ENCODE measurements around the gene TOMM22.

Gene TOMM22

DNA sequence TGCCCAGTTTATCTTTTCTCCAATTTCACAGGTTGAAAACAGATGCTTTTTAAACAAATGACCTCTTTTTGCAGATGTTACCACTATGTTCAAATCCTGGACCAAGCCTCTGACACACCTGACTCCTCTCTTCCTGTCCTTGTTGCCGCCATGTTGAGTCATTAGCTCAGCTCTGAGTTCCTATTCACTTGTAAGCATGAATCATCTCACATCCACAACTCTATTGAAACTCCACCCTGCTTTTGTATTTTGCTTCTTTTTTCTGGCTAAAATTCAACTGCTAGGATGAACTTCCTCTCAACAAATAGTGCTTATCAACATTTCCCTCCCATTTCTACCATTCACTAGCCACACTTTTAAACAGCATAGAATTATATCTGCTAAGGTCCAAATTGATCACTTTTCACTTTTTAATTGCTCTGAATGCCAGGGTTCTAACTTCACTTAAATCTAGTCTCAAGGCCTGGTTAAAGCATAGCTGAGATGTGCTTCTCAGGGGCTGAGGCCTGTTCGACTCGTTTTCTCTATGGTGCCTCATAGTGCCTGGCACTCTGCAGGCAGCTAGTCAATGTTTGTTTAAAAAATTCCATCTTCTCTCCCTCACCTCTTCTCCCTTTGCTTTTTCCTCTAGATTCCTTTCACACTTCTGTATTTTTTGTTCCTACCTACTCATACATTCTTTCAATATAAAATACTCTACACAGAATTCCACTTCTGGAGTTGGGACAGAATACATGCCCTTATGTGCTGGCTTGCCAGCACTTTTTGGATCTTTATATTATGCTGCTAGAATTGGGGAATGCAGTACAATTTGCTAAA lies 15.1 kb downstream of the TOMM22 start:
- peak in 1 of 5 experiments; percentile 70 for DNase-seq

DNA sequence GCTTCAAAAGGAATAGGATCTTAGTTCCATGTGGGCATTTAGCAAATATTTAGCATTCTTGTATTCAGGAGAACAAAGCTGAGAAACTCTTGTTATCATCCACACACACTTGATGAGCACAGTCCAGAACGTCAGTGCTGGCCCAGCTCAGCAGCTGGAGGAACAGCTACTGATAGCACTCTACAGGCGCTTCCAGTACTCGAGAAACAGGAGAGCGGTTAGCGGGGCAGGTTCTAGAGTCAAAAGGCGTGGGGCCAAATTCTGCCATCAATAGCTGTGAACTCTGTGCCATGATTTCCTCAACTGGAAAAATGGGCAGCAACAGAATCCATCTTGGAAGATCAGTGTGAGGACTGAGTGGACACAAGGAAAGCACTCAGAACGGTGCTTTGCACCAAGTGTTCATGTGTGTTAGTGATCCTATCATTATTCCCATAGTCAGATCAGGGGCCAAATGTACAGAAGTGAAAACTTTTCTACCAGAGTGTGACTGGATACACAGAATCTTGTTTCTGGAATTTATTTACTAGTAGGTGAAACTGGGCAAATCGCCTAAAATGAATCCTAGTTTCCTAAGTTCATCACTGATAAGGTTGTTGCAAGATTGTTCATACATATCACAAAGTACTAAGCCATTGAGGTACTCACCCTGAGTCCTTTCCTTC lies 15.8 kb downstream of the TOMM22 start:
- peak in 1 of 5 experiments; percentile 13 for DNase-seq

DNA sequence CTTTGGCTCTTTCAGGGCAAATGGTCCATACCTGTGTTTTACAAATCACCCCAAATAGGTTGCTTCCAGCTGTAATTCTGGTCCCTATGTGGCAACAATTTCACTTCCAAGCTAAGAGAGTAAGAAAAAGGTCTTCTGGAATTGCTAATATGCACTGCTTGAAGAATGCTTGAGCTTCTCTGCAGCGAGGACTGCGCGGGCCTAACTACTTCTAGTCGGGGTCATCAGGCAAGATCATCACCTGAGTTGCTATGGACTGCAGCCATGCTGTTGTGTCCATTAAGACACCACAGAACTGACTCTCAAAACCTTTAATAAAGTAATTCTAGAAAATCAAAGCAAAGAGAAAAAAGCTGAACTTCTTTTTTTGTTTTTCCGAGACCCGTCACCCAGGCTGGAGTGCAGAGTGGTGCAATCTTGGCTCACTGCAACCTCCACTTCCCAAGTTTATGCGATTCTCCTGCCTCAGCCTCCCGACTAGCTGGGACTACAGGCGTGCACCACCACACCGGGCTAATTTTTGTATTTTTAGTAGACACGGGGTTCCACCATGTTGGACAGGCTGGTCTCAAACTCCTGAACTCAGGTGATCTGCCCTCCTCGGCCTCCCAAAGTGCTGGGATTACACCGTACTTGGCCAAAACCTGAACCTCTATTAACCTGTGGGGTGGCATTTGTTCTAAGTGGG lies 16.8 kb downstream of the TOMM22 start:
- DNase-seq, result no peak

DNA sequence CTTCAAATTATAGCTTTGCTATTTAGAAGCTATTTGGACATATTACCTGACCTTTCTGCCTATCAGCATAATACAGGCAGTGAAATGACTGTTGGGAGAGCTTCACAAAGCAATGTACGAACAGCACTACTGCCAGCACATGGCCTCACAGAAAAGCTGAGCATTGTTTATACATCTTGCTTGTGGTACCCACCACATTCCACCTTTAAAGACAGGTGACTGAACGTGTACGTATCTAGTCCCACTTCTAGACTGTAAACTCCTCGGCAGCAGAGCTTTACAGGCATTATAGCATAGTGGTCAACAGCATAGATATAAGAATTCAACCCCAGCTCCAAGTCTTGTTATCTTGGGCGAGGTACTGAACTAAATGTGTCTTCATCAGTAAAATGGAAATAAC lies 17.4 kb downstream of the TOMM22 start:
- DNase-seq, result peak in 1 of 5 experiments; percentile 13

DNA sequence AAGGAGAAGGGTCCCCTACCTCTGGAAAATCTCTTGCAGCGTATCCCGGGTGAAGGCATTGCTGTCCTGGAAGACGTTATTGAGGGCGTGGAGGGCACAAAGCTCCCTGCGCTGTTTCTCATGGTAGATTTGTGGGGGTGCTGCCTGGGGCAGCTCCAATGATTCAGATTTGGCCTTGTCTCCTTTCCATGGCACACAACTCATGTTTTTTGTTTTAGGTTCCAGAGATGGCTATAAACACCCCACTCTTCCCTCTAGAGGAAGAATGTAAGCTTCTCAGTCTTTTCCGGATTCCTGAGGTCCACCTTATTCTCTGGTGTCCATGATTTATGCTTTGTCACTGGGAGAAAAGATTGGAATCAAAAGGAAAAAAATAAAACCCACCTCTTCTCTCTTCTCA lies 18.0 kb downstream of the TOMM22 start:
- no peak for DNase-seq

DNA sequence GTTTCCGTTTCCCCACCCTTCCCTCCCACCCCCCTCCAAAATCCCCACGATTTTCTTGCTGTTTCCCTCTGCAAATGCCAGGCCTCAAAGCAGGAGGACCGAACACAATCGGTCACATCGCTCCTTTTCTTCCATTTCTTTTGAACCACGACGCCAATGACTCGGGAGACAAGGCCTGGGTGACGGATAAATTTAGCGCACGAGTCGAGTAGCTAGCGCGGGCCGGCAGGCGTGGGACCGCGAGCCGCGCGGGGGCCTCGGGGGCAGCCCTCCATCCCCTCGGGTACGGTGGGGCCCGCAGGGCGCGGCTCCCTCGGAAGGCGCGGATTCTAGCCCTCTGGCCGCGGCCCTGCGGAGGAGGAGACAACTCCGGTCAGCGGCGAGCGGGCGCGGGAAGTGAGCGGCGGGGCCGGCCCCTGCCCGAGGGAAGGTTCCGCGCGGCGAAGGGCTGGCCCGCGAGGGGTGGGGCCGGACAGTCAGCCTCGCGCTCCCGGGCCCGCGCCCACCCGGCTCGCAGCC lies 18.6 kb downstream of the TOMM22 start:
- DNase-seq, result peak in 1 of 5 experiments; percentile 60

DNA sequence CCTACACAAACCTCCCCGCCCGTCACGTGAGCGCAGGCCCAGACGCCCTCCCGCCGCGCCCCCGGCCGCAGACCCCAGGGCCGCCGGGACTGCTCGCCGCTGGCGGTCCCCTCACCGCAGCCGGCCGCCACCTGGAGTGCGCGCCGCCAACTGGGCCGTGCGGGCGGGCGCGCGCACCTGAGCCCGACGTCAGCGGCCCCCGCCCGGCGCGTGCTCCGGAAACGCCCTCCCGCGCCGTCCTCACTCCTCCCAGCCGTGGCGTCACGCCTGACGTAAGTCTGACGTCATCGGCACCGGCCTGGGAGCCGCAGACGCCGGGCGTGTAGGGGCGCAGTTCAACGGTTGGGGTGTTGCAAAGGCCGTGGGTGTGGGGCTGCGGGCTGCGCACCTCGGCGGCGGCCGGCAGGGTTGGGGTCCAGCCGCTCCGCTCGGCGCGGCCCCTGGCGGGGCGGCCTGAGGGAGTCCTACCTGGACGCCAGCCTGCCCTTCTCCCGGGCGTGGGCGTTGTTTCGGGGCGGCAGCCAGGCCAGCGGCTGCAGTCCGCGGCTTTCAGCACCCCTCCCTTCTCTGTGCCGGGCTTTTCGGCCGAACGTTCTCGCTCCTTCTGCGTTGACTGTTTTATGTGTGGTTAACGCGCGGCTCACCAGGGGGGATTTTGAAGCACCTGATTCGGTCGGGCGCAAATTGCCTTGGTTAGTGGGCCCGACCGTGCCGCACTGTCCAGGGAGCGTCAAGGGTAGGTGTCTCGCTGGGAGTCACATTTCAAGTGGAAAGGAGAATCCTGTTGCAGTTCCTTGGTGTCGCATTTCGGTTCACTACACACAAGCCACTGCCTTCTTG lies 19.3 kb downstream of the TOMM22 start, which contains the start of gene JOSD1:
Gene JOSD1 (minus strand): TSS at position 155 of the 840 bp plus-strand sequence. CDS start 956 bp downstream, outside the sequence.
- peak; percentile 94 to 99 (median 97) for DNase-seq

DNA sequence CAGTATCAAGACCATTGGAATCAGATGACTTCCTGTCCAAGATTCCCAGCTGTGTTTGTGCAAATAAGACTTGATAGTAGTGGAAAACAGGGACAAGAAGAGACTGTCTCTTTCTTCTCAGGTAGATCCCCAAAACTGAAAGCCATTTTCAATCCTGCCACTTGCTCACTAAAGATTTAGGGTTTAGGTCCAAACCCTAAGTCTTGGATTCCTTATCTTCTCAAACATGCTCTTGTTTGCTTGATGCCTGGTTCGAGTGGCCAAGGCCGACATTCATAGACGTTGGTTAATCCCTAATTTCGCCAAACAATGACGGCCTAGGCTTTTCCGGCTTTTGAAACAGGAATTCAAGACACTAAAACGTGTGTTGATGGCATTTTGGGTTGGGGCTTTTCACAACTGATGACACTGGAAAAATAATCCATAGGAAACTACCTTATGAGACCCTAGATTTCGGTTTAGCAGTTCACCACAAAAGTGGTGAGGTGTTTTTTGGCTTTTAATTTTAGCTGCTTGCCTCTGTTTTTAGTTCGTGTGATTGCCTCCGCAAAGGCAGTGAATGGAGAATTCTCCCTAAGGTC lies 23.0 kb downstream of the TOMM22 start:
- DNase-seq, result no peak

DNA sequence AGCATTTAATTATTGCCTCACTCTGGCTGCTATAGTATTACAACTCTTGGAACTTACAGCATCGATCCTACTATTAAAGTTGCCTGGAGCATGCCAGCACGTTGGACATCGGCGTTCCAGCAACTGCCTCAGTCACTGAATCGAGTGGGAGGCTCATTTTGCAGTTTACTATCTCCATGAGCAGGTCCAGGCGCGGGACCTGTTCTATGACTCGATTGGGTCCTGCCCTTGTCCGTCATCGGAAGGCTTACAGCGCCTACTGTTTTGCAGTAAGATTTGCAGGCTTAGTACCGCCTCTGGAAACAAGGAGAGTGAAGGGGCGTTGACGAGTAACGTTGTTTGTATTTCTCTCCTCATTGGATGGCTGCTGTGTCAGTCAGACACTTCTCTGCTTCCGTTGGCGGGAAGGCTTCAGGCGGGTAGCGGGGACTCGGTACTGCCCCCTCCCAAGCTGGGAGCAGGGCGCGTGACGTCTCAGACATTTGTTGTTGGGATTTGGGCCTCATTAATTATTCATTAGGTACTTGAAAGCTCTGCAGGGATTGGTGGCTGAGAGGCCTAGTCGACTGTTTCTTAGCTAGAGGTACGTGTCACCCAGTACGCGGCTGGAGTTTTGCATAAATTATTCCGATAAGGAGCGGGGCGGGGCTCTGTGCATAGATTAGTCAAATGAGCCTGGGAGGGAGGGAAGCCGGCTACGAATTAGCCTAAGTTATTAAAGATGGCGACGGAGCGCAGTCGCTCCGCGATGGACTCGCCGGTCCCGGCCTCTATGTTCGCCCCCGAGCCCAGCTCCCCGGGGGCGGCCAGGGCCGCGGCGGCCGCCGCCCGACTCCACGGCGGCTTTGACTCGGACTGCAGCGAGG lies 23.7 kb downstream of the TOMM22 start, which contains the start of gene GTPBP1:
Gene GTPBP1 (plus strand): TSS at position 710 of the 866 bp plus-strand sequence. CDS start 12 bp downstream, at position 722.
- DNase-seq, result peak; percentile 83 to 100 (median 96)

DNA sequence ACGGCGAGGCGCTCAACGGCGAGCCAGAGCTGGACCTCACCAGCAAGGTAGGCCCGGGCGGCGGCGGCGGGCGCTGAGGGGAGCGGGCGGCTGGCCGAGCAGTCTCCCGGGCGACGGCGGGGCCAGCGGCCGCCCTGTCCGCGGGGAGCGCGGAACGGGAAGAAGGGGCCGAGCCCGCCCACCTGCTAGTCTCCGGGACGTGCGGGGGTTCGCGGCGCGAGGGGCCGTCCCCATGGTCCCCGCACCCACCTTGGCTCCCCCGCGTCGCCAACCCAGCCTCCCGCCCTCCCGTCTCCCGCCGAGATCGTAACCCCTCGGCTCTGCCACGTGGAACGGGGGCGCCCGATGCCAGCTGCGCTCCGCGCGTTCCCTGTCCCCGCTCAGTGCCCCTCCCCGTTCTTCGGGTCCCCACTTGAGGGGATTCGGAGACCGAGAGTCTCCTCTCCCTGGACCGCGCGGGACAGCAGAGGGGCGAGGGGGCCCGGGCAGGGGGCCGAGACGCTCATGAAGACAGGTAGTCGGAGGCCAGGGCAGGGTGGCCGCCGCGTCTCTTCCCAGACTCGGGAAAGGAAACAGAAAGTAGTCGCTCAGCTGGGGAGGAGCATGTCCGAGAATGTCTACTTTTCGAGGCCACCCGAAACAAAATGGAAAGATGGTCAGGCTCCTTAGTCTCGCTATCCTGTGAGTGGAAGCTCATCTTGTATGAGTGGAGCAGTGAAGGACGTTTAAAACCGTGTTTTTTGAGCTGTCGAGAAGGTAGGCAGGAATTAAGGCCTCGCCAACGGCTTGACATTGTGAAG lies 24.5 kb downstream of the TOMM22 start:
- DNase-seq, result peak in 3 of 5 experiments; percentile 14 to 33 (median 23)

DNA sequence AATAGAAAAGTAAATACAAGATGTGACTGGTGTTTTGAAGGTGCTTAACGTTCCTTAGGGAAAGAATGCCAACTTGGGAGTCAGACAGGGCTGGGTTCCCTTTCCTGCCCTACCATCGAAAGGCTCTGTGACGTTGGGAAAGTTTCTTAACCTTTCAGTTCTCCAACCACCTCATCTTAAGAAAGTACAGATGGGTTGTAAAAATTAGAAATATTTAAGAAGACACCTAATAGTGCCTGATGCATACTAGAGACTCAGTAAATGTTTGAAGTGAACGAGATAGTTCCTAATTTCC lies 25.1 kb downstream of the TOMM22 start:
- DNase-seq, result no peak

DNA sequence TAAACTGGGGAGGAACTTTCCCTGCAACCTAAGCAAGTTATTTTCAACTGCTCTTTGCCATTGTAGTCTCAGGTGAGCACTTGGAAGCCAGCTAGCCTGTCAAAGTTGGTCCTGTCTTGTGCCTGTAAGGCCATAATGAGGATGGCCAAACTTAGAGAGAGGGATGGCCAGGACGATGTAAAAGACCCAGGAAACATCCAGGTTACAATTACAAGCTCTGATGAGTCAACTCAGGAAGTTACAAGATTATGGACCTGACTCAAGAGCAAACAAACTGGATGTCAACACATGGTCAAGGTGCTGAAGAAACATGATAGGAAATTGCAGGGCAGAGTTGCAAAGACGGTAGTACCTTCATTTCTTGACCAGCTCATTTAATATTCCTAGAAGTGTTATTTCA lies 25.6 kb downstream of the TOMM22 start:
- no peak for DNase-seq

DNA sequence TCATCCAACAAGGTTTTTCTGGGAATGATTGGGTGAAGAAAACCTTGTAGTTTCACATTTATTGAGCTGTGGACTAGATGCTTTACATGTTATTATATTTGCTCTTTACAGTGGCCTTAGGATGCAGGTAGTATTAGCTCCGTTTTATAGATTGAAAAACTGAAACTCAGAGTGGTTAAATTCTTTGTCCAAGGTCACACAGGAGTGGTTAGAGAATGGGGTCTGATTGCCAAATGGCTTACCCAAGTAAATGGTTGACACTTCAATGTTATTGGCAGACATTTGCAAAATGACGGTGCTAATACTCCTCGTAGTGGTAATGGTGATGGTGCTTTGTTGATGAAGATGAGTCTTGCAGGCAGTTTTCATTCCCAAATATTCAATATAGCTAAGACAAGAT lies 26.2 kb downstream of the TOMM22 start:
- no peak for DNase-seq

DNA sequence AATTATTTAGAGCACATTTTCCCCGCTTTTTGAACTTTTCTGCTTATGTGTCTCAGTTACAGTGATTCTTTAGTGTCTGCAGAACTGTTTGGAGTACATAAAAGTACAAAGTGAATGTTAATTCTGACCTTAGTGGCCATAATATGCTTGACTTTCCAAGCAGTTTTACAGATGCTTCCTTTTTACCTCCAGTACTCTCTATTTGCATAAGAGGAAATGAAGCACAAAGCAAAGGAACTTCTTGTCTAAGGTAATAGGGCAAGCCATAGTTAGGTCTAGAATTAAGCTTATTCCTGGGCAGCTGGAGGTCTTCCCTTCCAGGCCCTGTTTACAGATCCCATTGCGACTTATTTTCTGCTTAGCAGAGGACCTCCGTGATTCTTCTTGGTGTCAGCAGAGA lies 27.5 kb downstream of the TOMM22 start:
- no peak for DNase-seq

DNA sequence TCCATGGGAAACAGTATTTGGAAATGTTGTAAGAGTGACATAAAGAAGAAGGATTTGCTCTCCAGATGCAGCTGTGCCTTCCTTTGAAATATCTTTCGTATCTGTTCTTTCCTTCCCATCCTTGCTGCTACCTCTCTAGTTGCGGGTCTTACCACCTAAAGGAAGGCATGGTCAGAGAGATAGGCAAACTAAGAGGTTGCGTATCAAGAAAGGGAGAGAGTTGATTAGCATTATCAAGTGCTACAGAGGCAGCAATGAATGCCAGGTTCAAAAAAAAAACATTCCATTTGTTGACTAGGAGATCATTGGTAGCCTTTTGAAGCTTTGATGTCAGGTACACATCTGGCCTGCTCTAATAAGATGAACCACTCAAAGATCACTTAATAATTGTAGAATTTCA lies 28.6 kb downstream of the TOMM22 start:
- DNase-seq, result no peak

DNA sequence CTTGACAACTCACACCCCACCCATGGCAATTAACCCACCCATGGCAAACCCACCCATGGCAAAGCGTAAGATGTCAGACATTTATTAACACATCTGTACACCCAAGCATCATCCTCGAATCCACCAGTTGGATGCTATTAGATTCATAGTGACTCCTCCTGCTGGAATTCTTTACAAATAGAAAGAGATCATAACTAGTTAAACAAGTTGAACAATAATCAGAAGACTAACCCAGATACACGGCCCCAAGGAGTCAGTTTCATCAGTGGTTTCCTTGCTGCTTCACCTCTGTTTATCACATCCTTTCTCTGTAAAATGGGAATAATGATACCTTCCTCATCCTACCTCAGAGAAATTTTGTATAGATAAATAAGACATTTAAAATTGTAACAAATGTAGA lies 29.1 kb downstream of the TOMM22 start:
- no peak for DNase-seq

DNA sequence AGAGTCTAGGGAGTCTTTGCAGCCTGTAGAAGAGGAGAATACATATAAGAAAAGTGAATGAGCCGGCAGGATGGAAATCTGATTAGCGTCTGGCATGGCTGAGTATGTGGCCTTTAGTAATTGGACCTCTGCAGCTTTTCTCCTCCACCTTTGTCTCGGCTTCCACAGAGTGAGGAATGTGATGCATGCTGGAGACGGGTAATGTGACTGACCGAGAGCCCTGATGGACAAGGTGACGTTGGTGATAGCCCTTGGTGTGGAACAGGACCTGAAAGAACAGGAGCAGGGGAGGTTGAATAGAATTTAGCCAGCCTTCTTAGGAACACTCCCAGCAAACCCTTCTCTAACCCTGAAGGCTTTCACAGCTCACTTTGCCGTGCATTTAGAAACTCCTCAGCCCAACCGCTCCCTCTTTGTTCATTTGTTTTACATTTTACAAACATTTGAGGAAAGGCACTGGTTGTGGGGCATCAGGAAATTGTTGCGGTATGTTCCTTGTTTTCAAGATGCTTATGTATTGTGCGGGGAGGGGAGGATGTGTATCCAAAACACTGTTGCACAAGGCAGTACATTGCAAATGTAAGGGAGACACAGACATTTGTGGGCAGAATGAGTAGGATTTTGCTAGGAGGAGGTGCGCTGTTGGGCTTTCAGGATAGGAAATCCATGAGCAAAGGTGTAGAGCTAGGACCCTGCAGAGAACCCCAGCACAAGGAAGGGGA lies 30.9 kb downstream of the TOMM22 start:
- no peak for DNase-seq

DNA sequence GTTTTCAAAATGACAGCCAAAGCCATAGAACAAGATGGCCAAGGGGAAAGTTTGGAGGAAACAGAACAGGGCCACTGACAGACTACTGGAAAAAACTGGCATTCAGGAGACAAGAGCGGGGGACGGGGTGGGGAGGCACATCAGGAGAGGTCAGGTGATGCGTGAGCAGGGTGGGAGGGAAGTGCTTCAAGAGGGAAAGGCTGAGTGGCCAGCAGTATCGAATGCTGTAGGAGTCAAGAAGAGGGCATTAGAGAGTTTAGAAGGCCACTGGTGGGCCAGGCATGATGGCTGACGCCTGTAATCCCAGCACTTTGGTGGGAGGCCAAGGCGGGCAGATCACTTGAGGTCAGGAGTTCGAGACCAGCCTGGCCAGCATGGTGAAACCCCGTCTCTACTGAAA lies 32.2 kb downstream of the TOMM22 start:
- no peak for DNase-seq

DNA sequence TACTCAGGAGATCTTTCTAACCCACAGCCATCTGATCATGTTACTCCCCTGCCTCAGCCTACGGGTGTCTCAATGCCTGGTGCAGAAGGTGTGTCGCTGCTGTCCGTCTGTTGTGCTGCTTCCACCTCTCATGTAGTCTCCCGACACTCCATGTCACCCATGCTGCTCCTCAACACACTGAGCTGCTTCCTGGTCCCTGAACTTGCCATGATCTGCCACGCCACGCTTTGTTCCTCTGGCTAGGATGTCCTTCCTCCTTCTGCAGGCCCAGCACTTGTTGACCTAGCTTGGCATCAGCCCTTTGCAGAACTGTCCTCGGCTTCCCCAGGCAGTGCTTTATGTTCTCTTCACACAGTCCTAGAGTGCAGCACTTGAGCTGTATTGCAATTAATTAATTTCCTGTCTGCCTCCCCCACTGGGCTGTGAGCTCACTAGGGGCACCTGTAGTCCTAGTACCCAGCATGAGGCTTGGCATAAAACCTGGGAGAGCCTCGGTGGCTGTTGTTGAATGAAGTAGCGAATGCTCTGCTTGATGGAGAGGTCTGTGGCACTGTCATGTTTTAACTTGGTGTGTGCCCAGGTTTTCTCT lies 33.5 kb downstream of the TOMM22 start:
- no peak for DNase-seq

Measured in T-helper 2 cell (primary cell).